Duodenal mucosa (tissue), 2 donors: ENCODE data around the gene STX8.

ENCODE experiments used
- H3K27ac ChIP-seq: one replicate; pipeline ENCODE4 v1.7.0; 2013; ENCODE audit warnings: low read depth, low read length
- H3K27me3 ChIP-seq, 2 donors: one replicate each; pipeline ENCODE4 v1.7.0; 2013; ENCODE audit warnings: low read length in 2 of 2, control low read depth in 1 of 2; ENCODE audit not compliant: insufficient read depth in 2 of 2, control insufficient read depth in 1 of 2
- H3K36me3 ChIP-seq, 2 donors: one replicate each; pipeline ENCODE4 v1.7.0; 2013; ENCODE audit warnings: low read length in 2 of 2, control low read depth in 1 of 2; ENCODE audit not compliant: insufficient read depth in 2 of 2, control insufficient read depth in 1 of 2
- H3K4me1 ChIP-seq, 2 donors: one replicate each; pipeline ENCODE4 v1.7.0; 2013; ENCODE audit warnings: low read length in 2 of 2, control low read depth in 1 of 2; ENCODE audit not compliant: insufficient read depth in 2 of 2, control insufficient read depth in 1 of 2
- H3K4me3 ChIP-seq, 2 donors: one replicate each; pipeline ENCODE4 v1.7.0; 2013; ENCODE audit warnings: low read length in 2 of 2, low read depth in 1 of 2
- H3K9ac ChIP-seq, 2 donors: one replicate each; pipeline ENCODE4 v1.7.0; 2013; ENCODE audit warnings: low read length in 2 of 2, low read depth in 1 of 2
- H3K9me3 ChIP-seq, 2 donors: one replicate each; pipeline ENCODE4 v1.7.0; 2013; ENCODE audit warnings: low read length in 2 of 2, control low read depth in 1 of 2; ENCODE audit not compliant: control insufficient read depth in 1 of 2

The STX8 gene

DNA sequence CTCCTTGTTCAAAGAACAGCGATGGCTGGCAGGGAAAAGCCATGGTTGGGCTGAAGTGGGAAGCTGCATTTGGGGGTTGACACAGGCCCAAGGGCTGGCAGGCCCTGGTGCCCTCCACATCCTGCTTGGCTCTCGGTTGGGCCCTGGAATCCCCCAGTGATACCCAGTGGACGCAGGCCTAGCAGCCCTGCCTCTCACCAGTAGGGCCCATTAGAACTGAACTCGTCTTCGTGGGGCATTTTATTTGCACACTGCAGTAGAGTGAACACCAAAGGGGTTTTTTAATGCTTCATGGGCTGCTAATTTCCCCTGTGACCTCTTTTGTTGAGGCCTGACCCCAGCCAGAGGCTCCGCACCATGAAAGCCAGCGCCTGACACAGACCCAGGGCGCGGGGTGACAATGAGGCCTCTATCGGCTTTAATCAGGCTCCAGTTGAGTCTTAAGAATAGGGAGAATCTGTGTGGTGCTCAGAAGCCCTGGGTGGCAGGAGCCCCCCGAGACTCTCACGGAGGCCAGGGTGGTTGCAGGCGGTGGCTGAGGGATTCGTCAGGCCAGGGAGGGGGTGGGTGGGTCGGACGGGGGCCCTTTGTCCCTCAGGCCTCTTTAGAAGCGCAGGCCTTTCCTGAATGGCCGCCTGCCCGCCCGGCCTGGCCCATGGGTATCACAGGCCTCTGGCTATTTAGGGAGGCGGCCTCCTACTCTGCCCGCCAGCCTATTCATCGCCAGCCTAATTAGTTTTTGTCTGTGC is 355.0 kb downstream of the STX8 start:
- Histone ChIP-seq H3K9me3 (peaks cover 5 to 7% of the 10 kb centered on the region in 2 donors), H3K9ac (no peak overlapping the region), H3K36me3 (no peaks in the 10 kb centered on the region), H3K27me3 (no peaks in the 10 kb centered on the region), H3K27ac (no peak overlapping the region), H3K4me3 (no peak overlapping the region), H3K4me1 (peaks cover 18 to 19% of the 10 kb centered on the region in 2 donors)

DNA sequence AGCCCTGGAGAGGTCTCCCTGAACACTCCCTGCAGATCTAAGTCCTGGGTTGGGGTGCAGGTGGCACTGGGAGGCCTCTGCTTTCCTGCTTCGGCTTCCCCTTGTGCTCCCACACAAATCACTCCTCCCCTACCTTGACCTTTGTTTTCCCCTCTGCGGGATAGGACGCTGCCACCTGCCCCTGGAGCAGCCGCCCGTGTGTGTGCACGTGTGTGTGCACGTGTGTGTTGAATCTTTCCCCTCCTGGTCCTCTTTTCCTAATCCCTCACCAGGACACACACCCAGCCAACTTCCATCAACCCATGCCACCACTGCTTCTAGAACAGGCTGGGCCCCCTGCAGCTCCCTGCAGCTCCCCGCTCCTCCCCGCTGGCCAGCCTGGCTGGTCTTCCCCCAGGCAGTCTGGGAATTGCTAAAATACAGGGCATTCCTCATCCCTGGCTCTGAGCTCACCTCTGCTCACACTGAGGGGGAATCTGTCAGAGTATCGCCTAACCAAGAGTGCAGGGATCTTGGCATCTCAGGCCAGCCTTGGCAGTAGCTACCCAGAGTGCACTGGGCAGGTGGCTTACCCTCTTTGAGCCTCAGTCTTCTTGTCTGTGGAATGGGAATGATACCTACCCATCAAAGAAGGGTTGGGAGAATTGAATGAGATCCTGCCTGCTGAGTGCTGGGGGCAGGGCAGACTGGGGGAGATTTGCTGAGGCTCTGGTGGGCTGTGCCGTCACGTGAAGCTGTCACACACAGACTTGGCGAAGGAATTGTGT is 355.8 kb downstream of the STX8 start:
- H3K36me3 ChIP-seq = no peaks in the 10 kb centered on the region
- no peak overlapping the region for H3K27ac ChIP-seq
- no peak overlapping the region for H3K4me3 ChIP-seq
- no peak overlapping the region for H3K9ac ChIP-seq
- H3K9me3 ChIP-seq = peaks cover 9 to 11% of the 10 kb centered on the region in 2 donors
- no peaks in the 10 kb centered on the region for H3K27me3 ChIP-seq
- peaks cover 18 to 19% of the 10 kb centered on the region in 2 donors for H3K4me1 ChIP-seq

DNA sequence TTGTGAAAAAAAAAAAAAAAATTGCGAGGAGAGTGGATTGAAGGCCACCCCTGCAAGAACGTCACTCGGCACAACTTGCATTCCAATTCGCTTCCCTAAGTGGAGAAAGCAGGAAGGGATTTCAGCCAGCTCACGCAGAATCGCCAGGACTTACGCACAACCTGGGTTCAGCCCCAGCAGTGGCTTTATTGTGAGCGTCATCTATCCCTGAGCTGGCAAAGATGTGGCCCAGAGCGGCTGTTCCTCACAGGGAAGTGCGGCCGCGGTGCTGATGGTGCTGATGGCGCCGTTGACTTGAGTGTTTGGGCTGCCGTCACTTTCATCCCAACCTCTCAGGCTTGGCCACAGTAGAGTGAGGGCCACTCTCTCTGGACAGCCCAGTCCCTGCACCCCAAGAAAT is 356.7 kb downstream of the STX8 start:
- Histone ChIP-seq H3K9me3 (peaks cover 9 to 11% of the 10 kb centered on the region in 2 donors), H3K4me1 (peaks cover 18 to 19% of the 10 kb centered on the region in 2 donors), H3K4me3 (no peak overlapping the region), H3K27ac (no peak overlapping the region), H3K36me3 (no peaks in the 10 kb centered on the region), H3K27me3 (no peaks in the 10 kb centered on the region), H3K9ac (no peak overlapping the region)

GRCh38 chr17:9218064-9218635 is 357.5 kb downstream of the STX8 start:
- H3K4me1 ChIP-seq = peaks cover 18 to 19% of the 10 kb centered on the region in 2 donors
- H3K27me3 ChIP-seq = no peaks in the 10 kb centered on the region
- H3K36me3 ChIP-seq = no peaks in the 10 kb centered on the region
- H3K4me3 ChIP-seq = no peak overlapping the region
- no peak overlapping the region for H3K27ac ChIP-seq
- no peak overlapping the region for H3K9ac ChIP-seq
- peaks cover 9 to 11% of the 10 kb centered on the region in 2 donors for H3K9me3 ChIP-seq

DNA sequence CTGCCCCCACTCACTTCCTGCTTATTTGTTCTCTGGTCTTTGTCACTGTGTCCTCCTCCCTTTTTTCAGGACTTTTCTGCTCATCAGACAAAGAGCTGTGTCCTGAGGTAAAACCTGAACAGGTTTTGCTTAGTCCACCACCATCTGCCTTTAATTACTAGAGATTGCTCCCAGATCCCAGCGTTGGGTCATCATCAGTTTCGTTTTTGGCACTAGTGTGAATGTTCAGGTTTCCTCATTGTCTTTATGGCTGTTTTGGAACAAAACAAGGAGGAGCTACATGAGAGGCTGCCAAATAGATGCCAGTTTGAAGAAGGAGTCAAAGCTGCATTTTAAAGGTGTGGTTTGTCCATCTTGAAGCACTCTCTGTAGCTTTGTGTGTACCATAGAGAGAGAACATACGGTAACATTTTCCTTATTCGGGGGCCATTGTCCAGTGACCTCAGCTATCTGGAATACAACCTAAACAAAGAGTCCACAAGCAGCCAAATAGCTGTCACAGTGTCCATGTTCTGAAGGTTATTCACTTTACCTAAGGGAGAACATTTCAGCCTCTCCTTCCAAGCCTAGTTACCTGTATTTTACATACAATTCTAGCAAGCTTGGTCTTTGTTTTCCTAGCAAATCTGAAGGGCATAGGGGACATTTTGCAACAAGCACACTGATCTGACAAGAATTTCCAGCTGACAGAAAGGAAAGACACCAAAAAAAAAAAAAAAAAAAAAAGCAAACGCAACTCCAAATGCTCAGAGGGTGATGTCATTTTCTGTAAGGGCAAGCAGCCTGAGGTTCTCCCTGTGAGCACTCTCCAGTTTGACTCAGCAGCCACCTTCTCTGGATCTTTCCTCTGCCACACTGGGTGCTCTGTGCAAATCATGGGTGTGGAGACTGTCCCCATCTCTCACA is 358.2 kb downstream of the STX8 start:
- no peak overlapping the region for H3K27ac ChIP-seq
- H3K4me3 ChIP-seq = no peak overlapping the region

GRCh38 chr17:9215465-9215864 is 360.2 kb downstream of the STX8 start:
- no peak overlapping the region for H3K4me3 ChIP-seq
- H3K9me3 ChIP-seq = peaks cover 9 to 11% of the 10 kb centered on the region in 2 donors
- no peaks in the 10 kb centered on the region for H3K36me3 ChIP-seq
- H3K27me3 ChIP-seq = no peaks in the 10 kb centered on the region
- H3K4me1 ChIP-seq = peaks cover 18 to 19% of the 10 kb centered on the region in 2 donors
- no peak overlapping the region for H3K27ac ChIP-seq
- H3K9ac ChIP-seq = no peak overlapping the region

More for the DNA sequence above, 358.2 kb downstream of the STX8 start:
- Histone ChIP-seq H3K9ac (no peak overlapping the region), H3K4me1 (peaks cover 18 to 19% of the 10 kb centered on the region in 2 donors), H3K27me3 (no peaks in the 10 kb centered on the region), H3K9me3 (peaks cover 9 to 11% of the 10 kb centered on the region in 2 donors), H3K36me3 (no peaks in the 10 kb centered on the region)

DNA sequence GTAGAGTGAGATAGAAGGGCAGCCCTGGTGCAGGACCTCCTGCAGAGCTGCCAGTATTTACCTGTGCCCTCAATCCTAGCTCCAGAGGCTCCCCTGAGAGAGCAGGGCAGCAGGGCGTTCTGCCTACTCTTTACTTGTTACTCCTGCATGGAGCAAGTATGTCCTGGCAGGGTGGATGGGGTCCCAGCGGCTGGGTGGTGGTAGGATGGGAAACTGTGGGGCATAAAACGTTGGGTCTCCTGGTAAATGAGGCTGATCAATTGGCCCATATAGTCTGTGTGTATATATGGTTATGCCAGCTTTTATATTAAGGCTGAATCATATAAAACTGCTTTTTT is 362.3 kb downstream of the STX8 start:
- Histone ChIP-seq H3K27ac (no peak overlapping the region), H3K4me3 (no peak overlapping the region), H3K9me3 (peaks cover 9 to 11% of the 10 kb centered on the region in 2 donors), H3K9ac (no peak overlapping the region), H3K27me3 (no peaks in the 10 kb centered on the region), H3K36me3 (no peaks in the 10 kb centered on the region), H3K4me1 (peaks cover 10 to 11% of the 10 kb centered on the region in 2 donors)

DNA sequence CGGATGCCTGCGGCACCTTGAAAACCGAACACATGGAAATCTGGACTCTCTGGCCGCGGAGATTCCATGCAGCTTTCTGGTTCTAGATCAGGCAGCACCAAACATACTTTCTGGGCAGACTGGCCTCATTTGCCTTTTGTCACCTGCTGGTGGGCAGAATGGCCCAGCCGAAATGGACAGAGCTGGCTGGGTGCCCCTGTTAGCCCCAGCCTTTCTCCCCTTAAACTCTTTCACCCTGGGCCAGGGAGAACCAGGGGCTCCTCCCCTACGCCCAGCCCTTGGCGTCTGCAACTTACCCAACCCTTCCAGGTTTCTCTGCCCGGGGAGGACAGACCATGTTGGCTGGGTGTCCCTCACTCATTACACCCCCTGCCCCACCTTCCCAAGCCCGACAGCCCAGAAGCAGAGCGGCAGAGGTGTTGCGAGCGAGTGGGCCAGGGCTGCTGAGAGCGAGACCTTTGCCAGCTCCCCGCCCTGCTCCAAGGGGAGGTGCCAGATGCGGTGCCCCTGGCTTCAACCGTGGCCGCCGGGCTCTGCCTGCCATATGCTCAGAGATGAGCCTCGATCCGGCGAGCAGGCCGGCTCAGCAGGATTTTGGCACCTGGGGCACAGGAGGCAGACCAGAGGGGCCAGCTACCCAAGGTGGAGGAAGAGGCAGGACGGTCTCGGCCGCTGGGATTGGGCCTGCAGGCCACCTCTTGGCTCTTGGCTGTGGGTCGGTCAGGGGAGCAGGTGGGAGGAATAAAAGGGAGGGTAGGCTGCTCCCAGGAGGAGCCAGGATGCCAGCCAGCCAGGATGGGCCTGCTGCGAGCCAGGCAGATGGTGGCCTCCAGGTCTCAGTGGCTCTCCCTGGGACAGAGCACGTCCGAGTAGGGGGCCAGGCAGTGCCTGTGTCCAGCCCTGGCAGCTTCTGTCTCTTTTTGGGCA is 363.0 kb downstream of the STX8 start:
- Histone ChIP-seq H3K4me1 (peaks cover 6 to 9% of the 10 kb centered on the region in 2 donors), H3K36me3 (no peaks in the 10 kb centered on the region), H3K27ac (no peak overlapping the region), H3K4me3 (no peak overlapping the region), H3K27me3 (no peaks in the 10 kb centered on the region), H3K9me3 (peaks cover 9 to 11% of the 10 kb centered on the region in 2 donors), H3K9ac (no peak overlapping the region)

- Histone ChIP-seq H3K4me3 (no peak overlapping the region), H3K9ac (no peak overlapping the region), H3K27ac (no peak overlapping the region), H3K36me3 (no peaks in the 10 kb centered on the region), H3K9me3 (peaks cover 9 to 11% of the 10 kb centered on the region in 2 donors), H3K4me1 (peaks cover 14 to 15% of the 10 kb centered on the region in 2 donors), H3K27me3 (no peaks in the 10 kb centered on the region)
Measured at GRCh38 chr17:9211133-9211765, 364.4 kb downstream of the STX8 start.
